HepG2 (cell line): Measurements from ENCODE around the gene RPS6KA3. TPM values are rescaled to one million over a fixed set of nuclear protein-coding genes. Genes with fewer than 3 reads are reported as not detected.

ENCODE experiments used
- AGO1 ChIP-seq: fragments of 200-400 bp; formaldehyde crosslinking; IDR thresholded peaks from 2 replicates; pipeline ENCODE4 v1.6.1; 2017; ENCODE audit warnings: mild to moderate bottlenecking, low read depth, low read length, moderate library complexity; ENCODE audit not compliant: poor library complexity, severe bottlenecking
- FOXM1 ChIP-seq: sonication (generic); formaldehyde crosslinking; IDR thresholded peaks from 2 replicates; pipeline ENCODE4 v1.5.0; 2020; ENCODE audit warnings: missing genetic modification reagents
- HDAC2 ChIP-seq: sonication (generic); formaldehyde crosslinking; IDR thresholded peaks from 2 replicates; pipeline ENCODE4 v1.4.0; 2020; ENCODE audit warnings: missing genetic modification reagents
- HDAC6 ChIP-seq: fragments of 200-600 bp; sonication (generic); IDR thresholded peaks from 2 replicates; pipeline ENCODE4 v1.7.0; 2017; ENCODE audit warnings: mild to moderate bottlenecking, antibody characterized with exemption, low read length, low read depth
- HNRNPLL ChIP-seq: fragments of 200-400 bp; formaldehyde crosslinking; IDR thresholded peaks from 2 replicates; pipeline ENCODE4 v1.6.1; 2017; ENCODE audit warnings: mild to moderate bottlenecking, low read depth, low read length; ENCODE audit not compliant: poor library complexity, severe bottlenecking
- KDM1A ChIP-seq: IDR thresholded peaks from 2 replicates; pipeline ENCODE4 v1.6.1; 2016; ENCODE audit warnings: missing compliant biosample characterization
- MED8 ChIP-seq: sonication (generic); formaldehyde crosslinking; IDR thresholded peaks from 2 replicates; pipeline ENCODE4 v1.8.1; 2023; ENCODE audit warnings: mild to moderate bottlenecking, missing genetic modification reagents; ENCODE audit not compliant: insufficient replicate concordance
- NFIC ChIP-seq: IDR thresholded peaks from 2 replicates; pipeline ENCODE4 v1.6.1; 2012; ENCODE audit warnings: mild to moderate bottlenecking, low read length, inconsistent platforms
- PTBP1 ChIP-seq: fragments of 200-400 bp; formaldehyde crosslinking; IDR thresholded peaks from 2 replicates; pipeline ENCODE4 v1.6.1; 2018; ENCODE audit warnings: low read length, low read depth; ENCODE audit not compliant: poor library complexity, severe bottlenecking
- RCOR2 ChIP-seq: IDR thresholded peaks from 2 replicates; pipeline ENCODE4 v1.6.1; 2016; ENCODE audit warnings: missing biosample characterization, missing genetic modification reagents
- RORA ChIP-seq: sonication (generic); formaldehyde crosslinking; IDR thresholded peaks from 2 replicates; pipeline ENCODE4 v1.5.0; 2020; ENCODE audit warnings: mild to moderate bottlenecking, missing genetic modification reagents, moderate library complexity
- ZFP37 ChIP-seq: sonication (generic); formaldehyde crosslinking; IDR thresholded peaks from 2 replicates; pipeline ENCODE4 v1.4.0; 2020; ENCODE audit warnings: missing genetic modification reagents, borderline replicate concordance
- ZMYM4 ChIP-seq: sonication (generic); formaldehyde crosslinking; IDR thresholded peaks from 2 replicates; pipeline ENCODE4 v1.8.1; 2023; ENCODE audit warnings: mild to moderate bottlenecking, missing genetic modification reagents
- ZNF224 ChIP-seq: sonication (generic); formaldehyde crosslinking; IDR thresholded peaks from 2 replicates; pipeline ENCODE4 v1.5.0; 2020; ENCODE audit warnings: mild to moderate bottlenecking, missing genetic modification reagents
- ZNF234 ChIP-seq: sonication (generic); formaldehyde crosslinking; conservative IDR thresholded peaks from 2 replicates; pipeline ENCODE4 v1.5.1; 2020; ENCODE audit warnings: mild to moderate bottlenecking, missing genetic modification reagents
- ZNF30 ChIP-seq: sonication (generic); formaldehyde crosslinking; IDR thresholded peaks from 2 replicates; pipeline ENCODE4 v1.5.0; 2020; ENCODE audit warnings: mild to moderate bottlenecking, missing genetic modification reagents
- ZNF317 ChIP-seq: sonication (generic); formaldehyde crosslinking; IDR thresholded peaks from 2 replicates; pipeline ENCODE4 v1.5.0; 2020; ENCODE audit warnings: mild to moderate bottlenecking, missing genetic modification reagents
- ZNF775 ChIP-seq: sonication (generic); formaldehyde crosslinking; IDR thresholded peaks from 2 replicates; pipeline ENCODE4 v1.4.0; 2020; ENCODE audit warnings: missing genetic modification reagents, mild to moderate bottlenecking, moderate library complexity, borderline replicate concordance
- ZNF883 ChIP-seq: sonication (generic); formaldehyde crosslinking; IDR thresholded peaks from 2 replicates; pipeline ENCODE4 v1.5.1; 2020; ENCODE audit warnings: mild to moderate bottlenecking, missing genetic modification reagents; ENCODE audit errors: not compliant biosample characterization
- polyA plus RNA-seq, 8 experiments: library from polyadenylated mRNA; depleted of rRNA in 3 of 8; stranded (reverse) in 7 of 8; unstranded in 1 of 8; fragments of >200 nt; fragmentation: Illumina TruSeq in 4 of 8; extraction: Trizol in 4 of 8; gene quantifications; 2 replicates each; pipeline versions ENCODE4 v1.2.1 to v1.2.3, GENCODE V29; 2011 to 2016; ENCODE audit warnings: low read depth in 4 of 8, missing spikeins in 1 of 8, mixed read lengths in 1 of 8; ENCODE audit not compliant: insufficient read depth in 1 of 8
- total RNA-seq, 5 experiments: library from RNA; depleted of rRNA; stranded (reverse); fragments of >200 nt; fragmentation: Illumina TruSeq; extraction: Trizol; gene quantifications; 2 replicates each; pipeline ENCODE4 v1.2.3, GENCODE V29; 2016; ENCODE audit warnings: low read depth in 1 of 5
- TF ChIP-seq, protein P1 (sequence below): sonication (generic); formaldehyde crosslinking; IDR thresholded peaks from 2 replicates; pipeline ENCODE4 v1.4.0; 2020; ENCODE audit warnings: missing genetic modification reagents
- TF ChIP-seq, protein P2 (sequence below): sonication (generic); formaldehyde crosslinking; IDR thresholded peaks from 2 replicates; pipeline ENCODE4 v1.4.0; 2020; ENCODE audit warnings: mild to moderate bottlenecking, low read depth, missing genetic modification reagents
- TF ChIP-seq, protein P3 (sequence below), 2 experiments: sonication (generic) in 1 of 2; formaldehyde crosslinking in 1 of 2; IDR thresholded peaks; 2 replicates each; pipeline versions ENCODE4 v1.4.0 to v1.6.1; 2018 to 2020; ENCODE audit warnings: missing genetic modification reagents in 2 of 2, borderline replicate concordance in 1 of 2, low read depth in 1 of 2, mild to moderate bottlenecking in 1 of 2, missing biosample characterization in 1 of 2

The RPS6KA3 gene
- total and polyA plus RNA-seq, 2 of the 13 experiments (the other 11 are each of a cell fraction or from before 2014, with no cell fraction given): 314 to 357 TPM

DNA sequence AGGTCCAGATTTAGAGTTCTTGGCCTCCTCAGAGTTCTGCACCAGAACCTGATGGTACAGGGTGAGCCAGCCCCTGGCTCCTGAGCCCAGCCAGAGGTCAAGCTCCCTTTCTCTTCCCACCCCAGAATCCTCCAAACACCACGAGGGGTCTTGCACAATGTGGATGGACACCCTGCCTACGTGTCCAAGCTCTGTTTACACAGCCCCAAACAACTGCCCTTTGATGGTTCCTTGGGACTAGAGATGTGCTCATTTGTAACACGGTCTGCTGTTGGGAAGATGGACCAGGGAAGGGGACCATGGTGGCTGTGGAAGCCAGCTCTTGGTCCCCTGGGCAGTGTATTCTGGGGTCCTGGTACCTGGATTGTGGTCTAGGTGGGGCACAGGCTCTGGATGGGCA, 40.0 kb upstream of the RPS6KA3 start (continued):
- TF ChIP-seq, protein P1, sequence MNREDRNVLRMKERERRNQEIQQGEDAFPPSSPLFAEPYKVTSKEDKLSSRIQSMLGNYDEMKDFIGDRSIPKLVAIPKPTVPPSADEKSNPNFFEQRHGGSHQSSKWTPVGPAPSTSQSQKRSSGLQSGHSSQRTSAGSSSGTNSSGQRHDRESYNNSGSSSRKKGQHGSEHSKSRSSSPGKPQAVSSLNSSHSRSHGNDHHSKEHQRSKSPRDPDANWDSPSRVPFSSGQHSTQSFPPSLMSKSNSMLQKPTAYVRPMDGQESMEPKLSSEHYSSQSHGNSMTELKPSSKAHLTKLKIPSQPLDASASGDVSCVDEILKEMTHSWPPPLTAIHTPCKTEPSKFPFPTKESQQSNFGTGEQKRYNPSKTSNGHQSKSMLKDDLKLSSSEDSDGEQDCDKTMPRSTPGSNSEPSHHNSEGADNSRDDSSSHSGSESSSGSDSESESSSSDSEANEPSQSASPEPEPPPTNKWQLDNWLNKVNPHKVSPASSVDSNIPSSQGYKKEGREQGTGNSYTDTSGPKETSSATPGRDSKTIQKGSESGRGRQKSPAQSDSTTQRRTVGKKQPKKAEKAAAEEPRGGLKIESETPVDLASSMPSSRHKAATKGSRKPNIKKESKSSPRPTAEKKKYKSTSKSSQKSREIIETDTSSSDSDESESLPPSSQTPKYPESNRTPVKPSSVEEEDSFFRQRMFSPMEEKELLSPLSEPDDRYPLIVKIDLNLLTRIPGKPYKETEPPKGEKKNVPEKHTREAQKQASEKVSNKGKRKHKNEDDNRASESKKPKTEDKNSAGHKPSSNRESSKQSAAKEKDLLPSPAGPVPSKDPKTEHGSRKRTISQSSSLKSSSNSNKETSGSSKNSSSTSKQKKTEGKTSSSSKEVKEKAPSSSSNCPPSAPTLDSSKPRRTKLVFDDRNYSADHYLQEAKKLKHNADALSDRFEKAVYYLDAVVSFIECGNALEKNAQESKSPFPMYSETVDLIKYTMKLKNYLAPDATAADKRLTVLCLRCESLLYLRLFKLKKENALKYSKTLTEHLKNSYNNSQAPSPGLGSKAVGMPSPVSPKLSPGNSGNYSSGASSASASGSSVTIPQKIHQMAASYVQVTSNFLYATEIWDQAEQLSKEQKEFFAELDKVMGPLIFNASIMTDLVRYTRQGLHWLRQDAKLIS (CRISPR knock-in tag): no peak
- TF ChIP-seq ZNF775 (no peak), MED8 (CRISPR knock-in tag) (peak; percentile 27), RCOR2 (CRISPR knock-in tag) (peak; percentile 76), ZFP37 (CRISPR knock-in tag) (no peak), AGO1 (no peak), NFIC (no peak; the same call in 1 of the 2 replicates), ZMYM4 (CRISPR knock-in tag) (peak; percentile 92), ZNF224 (CRISPR knock-in tag) (no peak), FOXM1 (CRISPR knock-in tag) (no peak), KDM1A (CRISPR knock-in tag) (peak; percentile 73; the same call in 1 of the 2 replicates), PTBP1 (no peak), HDAC6 (no peak), ZNF317 (CRISPR knock-in tag) (0 out of 2 replicates have a peak, but pooled peaks have one; percentile 26), ZNF883 (CRISPR knock-in tag) (no peak), HNRNPLL (no peak), HDAC2 (CRISPR knock-in tag) (peak; percentile 67; the same call in 1 of the 2 replicates), RORA (CRISPR knock-in tag) (no peak), ZNF234 (no peak), ZNF30 (CRISPR knock-in tag) (no peak)
- TF ChIP-seq, protein P2, sequence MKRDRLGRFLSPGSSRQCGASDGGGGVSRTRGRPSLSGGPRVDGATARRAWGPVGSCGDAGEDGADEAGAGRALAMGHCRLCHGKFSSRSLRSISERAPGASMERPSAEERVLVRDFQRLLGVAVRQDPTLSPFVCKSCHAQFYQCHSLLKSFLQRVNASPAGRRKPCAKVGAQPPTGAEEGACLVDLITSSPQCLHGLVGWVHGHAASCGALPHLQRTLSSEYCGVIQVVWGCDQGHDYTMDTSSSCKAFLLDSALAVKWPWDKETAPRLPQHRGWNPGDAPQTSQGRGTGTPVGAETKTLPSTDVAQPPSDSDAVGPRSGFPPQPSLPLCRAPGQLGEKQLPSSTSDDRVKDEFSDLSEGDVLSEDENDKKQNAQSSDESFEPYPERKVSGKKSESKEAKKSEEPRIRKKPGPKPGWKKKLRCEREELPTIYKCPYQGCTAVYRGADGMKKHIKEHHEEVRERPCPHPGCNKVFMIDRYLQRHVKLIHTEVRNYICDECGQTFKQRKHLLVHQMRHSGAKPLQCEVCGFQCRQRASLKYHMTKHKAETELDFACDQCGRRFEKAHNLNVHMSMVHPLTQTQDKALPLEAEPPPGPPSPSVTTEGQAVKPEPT (CRISPR knock-in tag): no peak
- TF ChIP-seq, protein P3, sequence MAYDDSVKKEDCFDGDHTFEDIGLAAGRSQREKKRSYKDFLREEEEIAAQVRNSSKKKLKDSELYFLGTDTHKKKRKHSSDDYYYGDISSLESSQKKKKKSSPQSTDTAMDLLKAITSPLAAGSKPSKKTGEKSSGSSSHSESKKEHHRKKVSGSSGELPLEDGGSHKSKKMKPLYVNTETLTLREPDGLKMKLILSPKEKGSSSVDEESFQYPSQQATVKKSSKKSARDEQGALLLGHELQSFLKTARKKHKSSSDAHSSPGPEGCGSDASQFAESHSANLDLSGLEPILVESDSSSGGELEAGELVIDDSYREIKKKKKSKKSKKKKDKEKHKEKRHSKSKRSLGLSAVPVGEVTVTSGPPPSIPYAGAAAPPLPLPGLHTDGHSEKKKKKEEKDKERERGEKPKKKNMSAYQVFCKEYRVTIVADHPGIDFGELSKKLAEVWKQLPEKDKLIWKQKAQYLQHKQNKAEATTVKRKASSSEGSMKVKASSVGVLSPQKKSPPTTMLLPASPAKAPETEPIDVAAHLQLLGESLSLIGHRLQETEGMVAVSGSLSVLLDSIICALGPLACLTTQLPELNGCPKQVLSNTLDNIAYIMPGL (CRISPR knock-in tag; IDR thresholded peaks at IDR 0.05; ENCODE audit: borderline replicate concordance in 1 of 2, low read depth in 1 of 2): no peak
